Rectal smooth muscle tissue (tissue), 1 donor: ENCODE results near the gene EFCAB6.

Source experiments
- H3K27ac ChIP-seq: one replicate; pipeline ENCODE4 v1.7.0; 2013; ENCODE audit warnings: low read depth, low read length, inconsistent platforms
- H3K27me3 ChIP-seq: one replicate; pipeline ENCODE4 v1.7.0; 2013; ENCODE audit warnings: low read length; ENCODE audit not compliant: control insufficient read depth, insufficient read depth
- H3K36me3 ChIP-seq: one replicate; pipeline ENCODE4 v1.7.0; 2013; ENCODE audit warnings: low read length; ENCODE audit not compliant: control insufficient read depth, insufficient read depth
- H3K4me1 ChIP-seq: one replicate; pipeline ENCODE4 v1.7.0; 2013; ENCODE audit warnings: low read length; ENCODE audit not compliant: control insufficient read depth, insufficient read depth
- H3K4me3 ChIP-seq: one replicate; pipeline ENCODE4 v1.7.0; 2013; ENCODE audit warnings: low read length
- H3K9ac ChIP-seq: one replicate; pipeline ENCODE4 v1.7.0; 2013; ENCODE audit warnings: low read length

EFCAB6 gene

GRCh38 chr22:43542681-43543521 is 269.2 kb downstream of the EFCAB6 start:
- H3K27me3 ChIP-seq: no peaks in the 10 kb centered on the region
- H3K9ac ChIP-seq: no peak overlapping the region
- H3K27ac ChIP-seq: no peak overlapping the region
- H3K36me3 ChIP-seq: no peaks in the 10 kb centered on the region
- no peak overlapping the region for H3K4me3 ChIP-seq
- H3K4me1 ChIP-seq: no peaks in the 10 kb centered on the region

- H3K27me3 ChIP-seq: no peaks in the 10 kb centered on the region
- H3K9ac ChIP-seq: no peak overlapping the region
- H3K36me3 ChIP-seq: no peaks in the 10 kb centered on the region
- H3K4me3 ChIP-seq: no peak overlapping the region
- no peak overlapping the region for H3K27ac ChIP-seq
- no peaks in the 10 kb centered on the region for H3K4me1 ChIP-seq
These were observed 270.4 kb downstream of the EFCAB6 start for GRCh38 chr22:43541462-43542407.

GRCh38 chr22:43541022-43541421 is 271.1 kb downstream of the EFCAB6 start:
- Histone ChIP-seq H3K4me1 (no peaks in the 10 kb centered on the region), H3K27ac (no peak overlapping the region), H3K4me3 (no peak overlapping the region), H3K27me3 (no peaks in the 10 kb centered on the region), H3K9ac (no peak overlapping the region), H3K36me3 (no peaks in the 10 kb centered on the region)

GRCh38 chr22:43540529-43540923 is 271.6 kb downstream of the EFCAB6 start:
- no peak overlapping the region for H3K4me3 ChIP-seq
- no peaks in the 10 kb centered on the region for H3K27me3 ChIP-seq
- H3K27ac ChIP-seq: no peak overlapping the region
- no peaks in the 10 kb centered on the region for H3K4me1 ChIP-seq
- no peak overlapping the region for H3K9ac ChIP-seq
- H3K36me3 ChIP-seq: no peaks in the 10 kb centered on the region

GRCh38 chr22:43539572-43540528 is 272.3 kb downstream of the EFCAB6 start:
- no peak overlapping the region for H3K9ac ChIP-seq
- no peaks in the 10 kb centered on the region for H3K4me1 ChIP-seq
- no peak overlapping the region for H3K4me3 ChIP-seq
- H3K27ac ChIP-seq: no peak overlapping the region
- no peaks in the 10 kb centered on the region for H3K36me3 ChIP-seq
- H3K27me3 ChIP-seq: no peaks in the 10 kb centered on the region

GRCh38 chr22:43537019-43537585 is 275.0 kb downstream of the EFCAB6 start:
- Histone ChIP-seq H3K27ac (no peak overlapping the region), H3K9ac (no peak overlapping the region), H3K4me3 (no peak overlapping the region), H3K27me3 (no peaks in the 10 kb centered on the region), H3K4me1 (no peaks in the 10 kb centered on the region), H3K36me3 (no peaks in the 10 kb centered on the region)

GRCh38 chr22:43535741-43536140 is 276.4 kb downstream of the EFCAB6 start:
- no peaks in the 10 kb centered on the region for H3K4me1 ChIP-seq
- H3K27ac ChIP-seq: no peak overlapping the region
- no peaks in the 10 kb centered on the region for H3K27me3 ChIP-seq
- no peak overlapping the region for H3K9ac ChIP-seq
- no peak overlapping the region for H3K4me3 ChIP-seq
- H3K36me3 ChIP-seq: no peaks in the 10 kb centered on the region

- H3K27me3 ChIP-seq: no peaks in the 10 kb centered on the region
- H3K27ac ChIP-seq: no peak overlapping the region
- no peak overlapping the region for H3K9ac ChIP-seq
- no peaks in the 10 kb centered on the region for H3K4me1 ChIP-seq
- H3K36me3 ChIP-seq: no peaks in the 10 kb centered on the region
- H3K4me3 ChIP-seq: no peak overlapping the region
These were observed 276.8 kb downstream of the EFCAB6 start for GRCh38 chr22:43535336-43535735.

GRCh38 chr22:43534916-43535315 is 277.2 kb downstream of the EFCAB6 start:
- H3K27me3 ChIP-seq: no peaks in the 10 kb centered on the region
- no peak overlapping the region for H3K9ac ChIP-seq
- H3K4me3 ChIP-seq: no peak overlapping the region
- no peaks in the 10 kb centered on the region for H3K36me3 ChIP-seq
- no peak overlapping the region for H3K27ac ChIP-seq
- no peaks in the 10 kb centered on the region for H3K4me1 ChIP-seq

GRCh38 chr22:43533656-43534428 is 278.3 kb downstream of the EFCAB6 start:
- H3K36me3 ChIP-seq: no peaks in the 10 kb centered on the region
- no peak overlapping the region for H3K9ac ChIP-seq
- H3K4me3 ChIP-seq: no peak overlapping the region
- no peaks in the 10 kb centered on the region for H3K27me3 ChIP-seq
- no peak overlapping the region for H3K27ac ChIP-seq
- no peaks in the 10 kb centered on the region for H3K4me1 ChIP-seq

GRCh38 chr22:43533156-43533530 is 279.0 kb downstream of the EFCAB6 start:
- no peak overlapping the region for H3K4me3 ChIP-seq
- no peak overlapping the region for H3K9ac ChIP-seq
- no peaks in the 10 kb centered on the region for H3K4me1 ChIP-seq
- H3K36me3 ChIP-seq: no peaks in the 10 kb centered on the region
- H3K27ac ChIP-seq: no peak overlapping the region
- no peaks in the 10 kb centered on the region for H3K27me3 ChIP-seq
